PC-3 (cell line): ENCODE data around the gene OGDH. TPM values are rescaled to one million over a fixed set of nuclear protein-coding genes. Genes with fewer than 3 reads are reported as not detected.

Source experiments
- ATAC-seq: fragments of 200-7000 bp; cut with Tn5 transposase; 2 replicates; pipeline ENCODE4 v1.9.1; 2020; ENCODE audit warnings: mild to moderate bottlenecking, moderate library complexity
- BruUV-seq: library from RNA; stranded (reverse); fragments of 400-500 nt; replicated peaks from 2 replicates; lab custom pipeline; 2021; lab: Mats Ljungman, UMichigan
- CTCF ChIA-PET: fragments of 300-600 bp; sonication (Branson Sonifier 250); formaldehyde crosslinking; loops from one replicate; lab custom pipeline; 2022; ENCODE audit warnings: antibody characterized with exemption; lab: Charles Lee
- POLR2A ChIA-PET: fragments of 300-600 bp; sonication (Branson Sonifier 250); formaldehyde crosslinking; loops from one replicate; lab custom pipeline; 2022; ENCODE audit warnings: antibody characterized with exemption; ENCODE audit not compliant: unreplicated experiment; lab: Charles Lee
- DNase-seq: peaks from one replicate; pipeline ENCODE4 v3.0.0-alpha.2; 2015
- H2AFZ ChIP-seq: fragments of 300-600 bp; sonication (generic); 2 replicates; pipeline ENCODE4 v1.6.0; 2016; ENCODE audit warnings: antibody characterized with exemption, low read length
- H3F3A ChIP-seq: fragments of 300-600 bp; sonication (generic); one replicate; pipeline ENCODE4 v1.6.0; 2017; ENCODE audit warnings: antibody characterized with exemption, low read length, control low read depth, mild to moderate bottlenecking; ENCODE audit not compliant: unreplicated experiment
- H3K27ac ChIP-seq: fragments of 300-600 bp; sonication (generic); 2 replicates; pipeline ENCODE4 v1.5.1; 2016; ENCODE audit warnings: mild to moderate bottlenecking, low read length
- H3K27me3 ChIP-seq: fragments of 300-600 bp; sonication (generic); 2 replicates; pipeline ENCODE4 v1.6.1; 2016; ENCODE audit warnings: low read length, mixed read lengths
- H3K36me3 ChIP-seq: fragments of 300-600 bp; sonication (generic); 2 replicates; pipeline ENCODE4 v1.6.1; 2016; ENCODE audit warnings: low read depth, mixed run types, low read length, mixed read lengths
- H3K4me1 ChIP-seq: fragments of 300-600 bp; sonication (generic); 2 replicates; pipeline ENCODE4 v1.5.1; 2016; ENCODE audit warnings: low read length; ENCODE audit not compliant: insufficient read depth
- H3K4me2 ChIP-seq: fragments of 300-600 bp; sonication (generic); 2 replicates; pipeline ENCODE4 v1.6.0; 2016; ENCODE audit warnings: low read length
- H3K4me3 ChIP-seq: fragments of 300-600 bp; sonication (generic); 2 replicates; pipeline ENCODE4 v1.5.1; 2016; ENCODE audit warnings: mild to moderate bottlenecking, low read length, mixed read lengths
- H3K79me2 ChIP-seq: fragments of 300-600 bp; sonication (generic); 2 replicates; pipeline ENCODE4 v1.6.1; 2017; ENCODE audit warnings: low read length, mixed read lengths
- H3K9ac ChIP-seq: fragments of 300-600 bp; sonication (generic); 2 replicates; pipeline ENCODE4 v1.6.0; 2016; ENCODE audit warnings: mild to moderate bottlenecking, low read length
- H3K9me2 ChIP-seq: fragments of 300-600 bp; sonication (generic); replicated peaks from 2 replicates; pipeline ENCODE4 v1.6.1; 2016; ENCODE audit warnings: mixed run types, low read length, mixed read lengths
- H3K9me3 ChIP-seq: fragments of 300-600 bp; sonication (generic); 2 replicates; pipeline ENCODE4 v1.6.1; 2016; ENCODE audit warnings: low read length, mixed read lengths
- H4K20me1 ChIP-seq: fragments of 300-600 bp; sonication (generic); 2 replicates; pipeline ENCODE4 v1.6.1; 2016; ENCODE audit warnings: low read length, mixed read lengths
- CTCF ChIP-seq: fragments of 300-600 bp; sonication (generic); conservative IDR thresholded peaks from 2 replicates; pipeline ENCODE4 v1.5.1; 2017; ENCODE audit warnings: antibody characterized with exemption, low read depth, mild to moderate bottlenecking, low read length
- EZH2 ChIP-seq: fragments of 300-600 bp; sonication (generic); IDR thresholded peaks from one replicate; pipeline ENCODE4 v1.6.1; 2017; ENCODE audit warnings: antibody characterized with exemption, mild to moderate bottlenecking, low read length; ENCODE audit not compliant: unreplicated experiment
- EZH2phosphoT487 ChIP-seq: fragments of 300-600 bp; sonication (generic); IDR thresholded peaks from 2 replicates; pipeline ENCODE4 v1.6.1; 2018; ENCODE audit warnings: mild to moderate bottlenecking, antibody characterized with exemption, low read length, borderline replicate concordance
- intact Hi-C: fragments of 100-400 bp; cut with micrococcal nuclease; formaldehyde crosslinking; loops from 2 replicates; pipeline ENCODE4 v1.9.0; 2023
- total RNA-seq: library from RNA; depleted of rRNA; stranded (reverse); fragments of >200 nt; gene quantifications from 2 replicates; pipeline ENCODE4 v1.2.3, GENCODE V29; 2014

OGDH gene
- total RNA-seq, 1 experiment from 2014 or later, result 66.2 TPM

- Histone ChIP-seq H3K9ac (no peak overlapping the region), H3K79me2 (no peaks in the 10 kb centered on the region), H3F3A (no peaks in the 10 kb centered on the region), H3K4me3 (no peak overlapping the region), H3K4me2 (no peak overlapping the region), H3K4me1 (no peaks in the 10 kb centered on the region), H3K36me3 (peaks cover 14% of the 10 kb centered on the region; the same call in 1 of the 2 replicates), H4K20me1 (no peaks in the 10 kb centered on the region), H3K9me3 (no peaks in the 10 kb centered on the region), H3K27ac (no peak overlapping the region), H3K9me2 (no peaks in the 10 kb centered on the region), H3K27me3 (no peaks in the 10 kb centered on the region), H2AFZ (no peak overlapping the region)
- intact Hi-C loops, result no loop called here
- POLR2A ChIA-PET, result no interaction called here
- no peak for DNase-seq
- BruUV-seq, result no TSS peak
- ATAC-seq, result no peak
- CTCF ChIA-PET, result no interaction called here
- TF ChIP-seq EZH2phosphoT487 (no peak), CTCF (no peak), EZH2 (no peak)
Measured at GRCh38 chr7:44678471-44679179, 72.2 kb downstream of the OGDH start.

GRCh38 chr7:44681645-44682044 lies 75.2 kb downstream of the OGDH start:
- no peaks in the 10 kb centered on the region for H3K4me1 ChIP-seq
- no peaks in the 10 kb centered on the region for H3K9me3 ChIP-seq
- no peak overlapping the region for H2AFZ ChIP-seq
- no peaks in the 10 kb centered on the region for H3K9me2 ChIP-seq
- no peak for TF ChIP-seq EZH2phosphoT487
- TF ChIP-seq EZH2, result no peak
- TF ChIP-seq CTCF, result no peak
- intact Hi-C loops, result no loop called here
- DNase-seq (no peak), ATAC-seq (no peak)
- CTCF ChIA-PET, result interaction anchor here (0.5 kb wide), 1 partner anchor 284 kb away, joined by 11 read pairs; no protein-coding TSS in a partner anchor
- H3K36me3 ChIP-seq, result no peaks in the 10 kb centered on the region; the same call in 1 of the 2 replicates
- no peak overlapping the region for H3K4me2 ChIP-seq
- POLR2A ChIA-PET, result no interaction called here
- no TSS peak for BruUV-seq
- H3F3A ChIP-seq, result no peaks in the 10 kb centered on the region
- H3K4me3 ChIP-seq, result no peak overlapping the region
- H3K27me3 ChIP-seq, result no peaks in the 10 kb centered on the region
- no peak overlapping the region for H3K27ac ChIP-seq
- no peaks in the 10 kb centered on the region for H3K79me2 ChIP-seq
- H3K9ac ChIP-seq, result no peak overlapping the region
- H4K20me1 ChIP-seq, result no peaks in the 10 kb centered on the region

- no peak for TF ChIP-seq EZH2phosphoT487
- TF ChIP-seq EZH2, result no peak
- TF ChIP-seq CTCF, result no peak
- H3K9ac ChIP-seq, result no peak overlapping the region
- CTCF ChIA-PET, result no interaction called here
- H3K36me3 ChIP-seq, result no peaks in the 10 kb centered on the region; the same call in 1 of the 2 replicates
- H3K27ac ChIP-seq, result no peak overlapping the region
- no TSS peak for BruUV-seq
- intact Hi-C loops, result no loop called here
- no peaks in the 10 kb centered on the region for H3K4me1 ChIP-seq
- ATAC-seq (no peak), DNase-seq (no peak)
- H3K79me2 ChIP-seq, result no peaks in the 10 kb centered on the region
- H3F3A ChIP-seq, result no peaks in the 10 kb centered on the region
- no peaks in the 10 kb centered on the region for H3K27me3 ChIP-seq
- H3K4me3 ChIP-seq, result no peak overlapping the region
- no peaks in the 10 kb centered on the region for H3K9me2 ChIP-seq
- H4K20me1 ChIP-seq, result no peaks in the 10 kb centered on the region
- no peak overlapping the region for H2AFZ ChIP-seq
- POLR2A ChIA-PET, result no interaction called here
- no peak overlapping the region for H3K4me2 ChIP-seq
- no peaks in the 10 kb centered on the region for H3K9me3 ChIP-seq
Measured at GRCh38 chr7:44685723-44686122, 79.3 kb downstream of the OGDH start.
